ENCODE results near the gene C20orf204. TPM values are rescaled to one million over a fixed set of nuclear protein-coding genes. Genes with fewer than 3 reads are reported as not detected.

The C20orf204 gene
- total and polyA plus RNA-seq, 10 of the 15 experiments (the other 5 are each of a cell fraction or from before 2014, with no cell fraction given): 0.24 to 56.0 (median 12.4) TPM

DNA sequence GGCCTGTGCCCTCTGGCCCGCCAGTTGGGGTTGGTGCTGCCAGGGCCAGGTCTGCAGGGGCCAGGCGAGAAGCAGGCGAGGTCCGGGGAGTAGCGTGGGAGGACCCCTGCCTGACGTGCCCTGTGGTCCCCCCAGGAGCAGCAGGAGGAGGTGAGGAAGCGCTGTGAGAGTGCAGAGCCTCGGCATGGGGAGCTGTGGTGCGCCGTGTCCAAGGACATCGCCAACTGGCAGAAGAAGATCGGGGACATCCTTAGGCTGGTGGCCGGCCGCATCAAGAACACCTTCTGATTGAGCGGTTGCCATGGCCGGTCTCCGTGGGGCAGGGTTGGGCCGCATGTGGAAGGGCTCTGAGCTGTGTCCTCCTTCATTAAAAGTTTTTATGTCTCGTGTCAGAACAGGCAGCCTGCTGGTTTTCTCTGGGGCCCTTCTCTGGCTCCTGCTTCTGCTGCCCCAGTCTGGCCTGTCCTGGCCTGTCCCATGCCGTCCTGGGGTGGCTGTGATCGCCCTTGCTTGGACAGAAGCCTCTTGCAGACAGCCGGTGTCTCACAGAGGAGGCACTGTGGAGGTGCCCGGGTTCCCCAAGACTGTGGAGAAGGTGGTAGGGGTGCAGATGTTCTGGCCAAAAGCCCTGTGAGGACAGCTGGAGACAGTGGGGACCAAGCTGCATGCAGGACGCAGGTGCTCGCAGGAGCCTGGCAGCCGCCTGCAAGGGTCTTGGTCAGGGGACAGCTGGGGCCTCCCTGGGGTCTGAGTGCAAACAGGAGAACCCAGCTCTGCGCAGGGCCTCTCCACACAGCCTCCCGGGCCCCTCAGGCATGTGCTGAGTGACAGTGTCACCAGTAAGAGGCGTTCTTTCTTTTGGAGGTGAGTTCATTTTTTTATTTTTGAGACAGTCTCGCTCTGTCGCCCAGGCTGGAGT lies 3.0 kb upstream of the C20orf204 start:
- intact Hi-C loops (cut with micrococcal nuclease; ENCODE audit: unreplicated experiment): no loop called here
- ChIA-PET SMC1A (ENCODE audit: uncharacterized antibody, unreplicated experiment) (no interaction called here), RAD21 (ENCODE audit: unreplicated experiment) (no interaction called here), POLR2A (interaction anchor here (1.6 kb wide), 1 partner anchor 53 kb away, joined by 8 read pairs; the partner anchor contains the start of genes PRPF6 and SAMD10), CTCF (no interaction called here)
- Histone ChIP-seq H3K9ac (ENCODE audit: control insufficient read depth, insufficient read depth, low read length) (no peak overlapping the region), H3K4me1 (ENCODE audit: control insufficient read depth, insufficient read depth, low read length) (peaks cover 37% of the 10 kb centered on the region), H3K36me3 (ENCODE audit: control insufficient read depth in 2 of 2, insufficient read depth in 2 of 2, low read length in 1 of 2) (peaks cover 20 to 30% of the 10 kb centered on the region in 2 experiments; a peak in 3 of 4 replicates), H3K27me3 (replicated peaks in 1 of 2; ENCODE audit: control insufficient read depth in 2 of 2, insufficient read depth in 2 of 2, low read length in 1 of 2) (no peaks in the 10 kb centered on the region), H3K9me3 (replicated peaks; ENCODE audit: control insufficient read depth, insufficient read depth, low read length) (no peaks in the 10 kb centered on the region), H4K20me1 (ENCODE audit: control insufficient read depth, insufficient read depth) (no peaks in the 10 kb centered on the region), H3K4me2 (ENCODE audit: control insufficient read depth, insufficient read depth) (no peak overlapping the region), H3K27ac (ENCODE audit: control insufficient read depth, insufficient read depth) (no peak overlapping the region), H2AFZ (ENCODE audit: control insufficient read depth, low read depth, low read length) (no peak overlapping the region), H3K4me3 (no peak overlapping the region), H3K79me2 (ENCODE audit: control insufficient read depth, insufficient read depth, low read length) (no peaks in the 10 kb centered on the region; the same call in none of the 2 replicates)
- WGBS (ENCODE audit: insufficient coverage, insufficient replicate concordance, low lambda C conversion rate, missing lambda C conversion rate): 97% methylated on average over 30 of the region's 31 CpGs
- TF ChIP-seq POLR2AphosphoS2 (IDR thresholded peaks at IDR 0.05; ENCODE audit: low read depth, low read length): peak; percentile 23; the same call in 1 of the 2 replicates
- TF ChIP-seq ETV6 (conservative IDR thresholded peaks at IDR 0.05 in 1 of 2, IDR thresholded peaks at IDR 0.05 in 1 of 2; ENCODE audit: borderline replicate concordance in 1 of 2, low read depth in 1 of 2): no peak
- no peak for TF ChIP-seq NRF1 (conservative IDR thresholded peaks at IDR 0.05; ENCODE audit: low read depth, low read length)
- TF ChIP-seq SMAD1 (IDR thresholded peaks at IDR 0.05; ENCODE audit: low read depth, partially characterized antibody): no peak
- TF ChIP-seq POLR2A (IDR thresholded peaks at IDR 0.05; ENCODE audit: low read depth, low read length): 0 out of 2 replicates have a peak, but pooled peaks have one; percentile 20
- TF ChIP-seq MEF2A (IDR thresholded peaks at IDR 0.05; ENCODE audit: insufficient read depth, low read depth, low read length): no peak
- no peak for TF ChIP-seq CBX3 (IDR thresholded peaks at IDR 0.05; ENCODE audit: borderline replicate concordance, low read depth)
- no peak for TF ChIP-seq DPF2 (IDR thresholded peaks at IDR 0.05)
- no TSS peak for BruUV-seq (replicated peaks)
- DNase-seq (ENCODE audit: low read depth, low spot score): no peak
- FAIRE-seq: no peak
- ATAC-seq: no peak
- in situ Hi-C loops (cut with MboI): no loop called here

Measured in GM12878 (cell line).